H9 (cell line): ENCODE results near the gene QRICH2. TPM values are rescaled to one million over a fixed set of nuclear protein-coding genes. Genes with fewer than 3 reads are reported as not detected.

Experiments
- DNase-seq: peaks from one replicate; pipeline ENCODE4 v3.0.0-alpha.2; 2017
- H2AFZ ChIP-seq: one replicate; pipeline ENCODE4 v1.6.1; 2013; ENCODE audit warnings: mild to moderate bottlenecking, low read length, control low read depth, moderate library complexity
- H2AK5ac ChIP-seq: 2 replicates; pipeline ENCODE4 v1.6.1; 2013; ENCODE audit warnings: low read length, control low read depth, mixed read lengths; ENCODE audit not compliant: insufficient read length
- H2BK120ac ChIP-seq: one replicate; pipeline ENCODE4 v1.6.1; 2013; ENCODE audit warnings: low read depth, mild to moderate bottlenecking, low read length, control low read depth, inconsistent platforms; ENCODE audit not compliant: poor library complexity, severe bottlenecking
- H2BK12ac ChIP-seq: 2 replicates; pipeline ENCODE4 v1.6.1; 2013; ENCODE audit warnings: low read length, control low read depth, mixed read lengths, low read depth; ENCODE audit not compliant: insufficient read length
- H2BK15ac ChIP-seq: 2 replicates; pipeline ENCODE4 v1.6.1; 2013; ENCODE audit warnings: low read depth, low read length, control low read depth
- H2BK20ac ChIP-seq: one replicate; pipeline ENCODE4 v1.6.1; 2013; ENCODE audit warnings: low read depth, mild to moderate bottlenecking, low read length, control low read depth, inconsistent platforms; ENCODE audit not compliant: poor library complexity, severe bottlenecking
- H2BK5ac ChIP-seq: 2 replicates; pipeline ENCODE4 v1.6.1; 2013; ENCODE audit warnings: low read length, control low read depth, mixed read lengths; ENCODE audit not compliant: insufficient read length
- H3K14ac ChIP-seq: 2 replicates; pipeline ENCODE4 v1.6.1; 2013; ENCODE audit warnings: low read length, control low read depth; ENCODE audit not compliant: insufficient read depth
- H3K18ac ChIP-seq: 2 replicates; pipeline ENCODE4 v1.6.1; 2013; ENCODE audit warnings: low read depth, mild to moderate bottlenecking, mixed read lengths, low read length, control low read depth; ENCODE audit not compliant: insufficient read length
- H3K23ac ChIP-seq: 2 replicates; pipeline ENCODE4 v1.6.1; 2013; ENCODE audit warnings: low read length, control low read depth, mixed read lengths, low read depth; ENCODE audit not compliant: insufficient read length
- H3K23me2 ChIP-seq: 2 replicates; pipeline ENCODE4 v1.6.1; 2013; ENCODE audit warnings: low read depth, mild to moderate bottlenecking, mixed read lengths, low read length, control low read depth; ENCODE audit not compliant: insufficient read length, poor library complexity, severe bottlenecking
- H3K27ac ChIP-seq: 2 replicates; pipeline ENCODE4 v1.5.1; 2013; ENCODE audit warnings: low read length, control low read depth, mixed read lengths, low read depth; ENCODE audit not compliant: insufficient read length
- H3K27me3 ChIP-seq: 2 replicates; pipeline ENCODE4 v1.6.1; 2013; ENCODE audit warnings: low read length, control low read depth, inconsistent platforms; ENCODE audit not compliant: insufficient read depth
- H3K4ac ChIP-seq: 2 replicates; pipeline ENCODE4 v1.6.1; 2013; ENCODE audit warnings: low read depth, mild to moderate bottlenecking, control low read depth, inconsistent platforms, low read length, moderate library complexity
- H3K4me1 ChIP-seq: 2 replicates; pipeline ENCODE4 v1.6.1; 2013; ENCODE audit warnings: low read length, control low read depth, inconsistent platforms; ENCODE audit not compliant: insufficient read depth
- H3K4me2 ChIP-seq: 2 replicates; pipeline ENCODE4 v1.6.1; 2013; ENCODE audit warnings: low read length, control low read depth, mixed read lengths; ENCODE audit not compliant: insufficient read length, insufficient read depth
- H3K56ac ChIP-seq: 2 replicates; pipeline ENCODE4 v1.6.1; 2013; ENCODE audit warnings: low read depth, mild to moderate bottlenecking, mixed read lengths, low read length, control low read depth; ENCODE audit not compliant: insufficient read length
- H3K79me1 ChIP-seq: 2 replicates; pipeline ENCODE4 v1.6.1; 2013; ENCODE audit warnings: low read depth, mild to moderate bottlenecking, moderate library complexity, low read length, control low read depth, inconsistent platforms; ENCODE audit not compliant: insufficient read depth, poor library complexity, severe bottlenecking
- H3K79me2 ChIP-seq: 2 replicates; pipeline ENCODE4 v1.6.1; 2013; ENCODE audit warnings: low read length, control low read depth, inconsistent platforms; ENCODE audit not compliant: insufficient read depth
- H3K9ac ChIP-seq: 2 replicates; pipeline ENCODE4 v1.6.1; 2013; ENCODE audit warnings: low read length, control low read depth, mixed read lengths; ENCODE audit not compliant: insufficient read length; ENCODE audit errors: extremely low read depth
- H3K9me3 ChIP-seq: one replicate; pipeline ENCODE4 v1.6.1; 2013; ENCODE audit warnings: low read depth, low read length, inconsistent platforms; ENCODE audit not compliant: control insufficient read depth
- H3T11ph ChIP-seq: one replicate; pipeline ENCODE4 v1.6.1; 2013; ENCODE audit warnings: mild to moderate bottlenecking, low read length, control low read depth, inconsistent platforms
- H4K20me1 ChIP-seq: one replicate; pipeline ENCODE4 v1.6.1; 2013; ENCODE audit not compliant: control insufficient read depth, insufficient read length, insufficient read depth
- H4K5ac ChIP-seq: 2 replicates; pipeline ENCODE4 v1.6.1; 2013; ENCODE audit warnings: low read depth, mild to moderate bottlenecking, mixed read lengths, low read length, control low read depth; ENCODE audit not compliant: insufficient read length
- H4K8ac ChIP-seq: replicated peaks from 2 replicates; pipeline ENCODE4 v1.6.1; 2013; ENCODE audit warnings: low read length, control low read depth, mixed read lengths, low read depth; ENCODE audit not compliant: insufficient read length
- H4K91ac ChIP-seq: 2 replicates; pipeline ENCODE4 v1.6.1; 2013; ENCODE audit warnings: low read depth, mild to moderate bottlenecking, moderate library complexity, mixed read lengths, low read length, control low read depth; ENCODE audit not compliant: insufficient read length
- H3K27ac Mint-ChIP-seq, 3 experiments: 2 replicates in 2 of 3; 3 replicates in 1 of 3; pipeline ENCODE4 v1.8.0; 2020 to 2021; ENCODE audit warnings: mixed read lengths in 3 of 3, mild to moderate bottlenecking in 1 of 3, moderate library complexity in 1 of 3
- H3K27me3 Mint-ChIP-seq: 2 replicates; pipeline ENCODE4 v1.8.0; 2021; ENCODE audit warnings: low read depth, mild to moderate bottlenecking, moderate library complexity, mixed read lengths
- H3K36me3 Mint-ChIP-seq, 3 experiments: 2 replicates in 2 of 3; 3 replicates in 1 of 3; pipeline ENCODE4 v1.8.0; 2020 to 2021; ENCODE audit warnings: low read depth in 3 of 3, mixed read lengths in 3 of 3; ENCODE audit not compliant: insufficient read depth in 1 of 3
- H3K4me1 Mint-ChIP-seq, 2 experiments: 2 replicates each; pipeline ENCODE4 v1.8.0; 2020; ENCODE audit warnings: mixed read lengths in 2 of 2
- H3K4me3 Mint-ChIP-seq, 2 experiments: 2 replicates in 1 of 2; 3 replicates in 1 of 2; pipeline ENCODE4 v1.8.0; 2020 to 2021; ENCODE audit warnings: mild to moderate bottlenecking in 2 of 2, mixed read lengths in 2 of 2, moderate library complexity in 1 of 2
- H3K9me3 Mint-ChIP-seq, 2 experiments: 2 replicates in 1 of 2; 3 replicates in 1 of 2; pipeline ENCODE4 v1.8.0; 2020; ENCODE audit warnings: mild to moderate bottlenecking in 2 of 2, mixed read lengths in 2 of 2, moderate library complexity in 1 of 2
- CTCF ChIP-seq: fragments of 200-600 bp; sonication (generic); conservative IDR thresholded peaks from 3 replicates; pipeline ENCODE4 v1.8.0; 2021; ENCODE audit warnings: antibody characterized with exemption, mild to moderate bottlenecking
- WGBS: extraction: QIAGEN DNeasy Blood & Tissue Kit; methylation state at CpG from one replicate; pipeline ENCODE4 v1.1.7; 2013; ENCODE audit warnings: missing lambda C conversion rate, low lambda C conversion rate, mixed read lengths; ENCODE audit not compliant: insufficient read length; ENCODE audit errors: extremely low coverage; 5-methylcytosine and 5-hydroxymethylcytosine counted together
- total RNA-seq: library from RNA; stranded (reverse); gene quantifications from 2 replicates; pipeline ENCODE4 v1.2.1, GENCODE V29; 2021

Gene QRICH2
- total RNA-seq, 1 experiment from 2014 or later, result 3.2 TPM

GRCh38 chr17:76276069-76276431 is 32.0 kb downstream of the QRICH2 start:
- no peak overlapping the region for H4K8ac ChIP-seq
- H3K4me3 Mint-ChIP-seq, result no peak overlapping the region; a peak in 1 of 5 replicates
- no peaks in the 10 kb centered on the region for H3K23me2 ChIP-seq
- no peaks in the 10 kb centered on the region for H3K36me3 Mint-ChIP-seq
- H2BK15ac ChIP-seq, result no peak overlapping the region
- H3K27me3 Mint-ChIP-seq, result peaks cover 1% of the 10 kb centered on the region; the same call in 1 of the 2 replicates
- H4K91ac ChIP-seq, result no peak overlapping the region
- H3K4ac ChIP-seq, result no peak overlapping the region
- no peak overlapping the region for H3K4me2 ChIP-seq
- no peak overlapping the region for H2BK20ac ChIP-seq
- no peak overlapping the region for H2AFZ ChIP-seq
- no peak overlapping the region for H2BK120ac ChIP-seq
- no peak overlapping the region for H3K23ac ChIP-seq
- no peaks in the 10 kb centered on the region for H3K79me1 ChIP-seq
- no peak overlapping the region for H3K27ac Mint-ChIP-seq
- H2AK5ac ChIP-seq, result no peak overlapping the region
- H4K5ac ChIP-seq, result no peak overlapping the region
- H3K79me2 ChIP-seq, result no peaks in the 10 kb centered on the region
- H2BK5ac ChIP-seq, result no peak overlapping the region
- no CpG with 5 or more reads among the region's 11 CpGs for WGBS
- no peaks in the 10 kb centered on the region for H4K20me1 ChIP-seq
- no peak overlapping the region for H3K14ac ChIP-seq
- TF ChIP-seq CTCF, result no peak
- no peaks in the 10 kb centered on the region for H3K27me3 ChIP-seq
- no peak for DNase-seq
- no peak overlapping the region for H3K27ac ChIP-seq
- H3K9ac ChIP-seq, result no peak overlapping the region
- H3K18ac ChIP-seq, result no peak overlapping the region
- no peak overlapping the region for H3T11ph ChIP-seq
- no peaks in the 10 kb centered on the region for H3K9me3 Mint-ChIP-seq
- no peaks in the 10 kb centered on the region; the same call in 1 of the 2 replicates for H3K4me1 ChIP-seq
- H2BK12ac ChIP-seq, result no peak overlapping the region
- peaks cover 9 to 27% of the 10 kb centered on the region in 2 experiments for H3K4me1 Mint-ChIP-seq
- no peak overlapping the region for H3K56ac ChIP-seq
- no peaks in the 10 kb centered on the region for H3K9me3 ChIP-seq
